Esophagus muscularis mucosa (tissue), 4 donors: ENCODE measurements around the gene MARCKS. TPM values are rescaled to one million over a fixed set of nuclear protein-coding genes. Genes with fewer than 3 reads are reported as not detected.

Source experiments
- DNase-seq: peaks from one replicate; pipeline ENCODE4 v3.0.0-alpha.2; 2017; ENCODE audit errors: extremely low spot score
- H3K27ac ChIP-seq, 4 donors: fragments of 200-600 bp; sonication (generic); replicated peaks in 1 of 4; 1 replicate in 3 of 4; 2 replicates in 1 of 4; pipeline ENCODE4 v1.5.1; 2016 to 2019; ENCODE audit warnings: mild to moderate bottlenecking in 1 of 4
- H3K27me3 ChIP-seq, 4 donors: fragments of 200-600 bp; sonication (generic); one replicate each; pipeline versions ENCODE4 v1.5.1 to v1.6.0; 2016 to 2019
- H3K36me3 ChIP-seq, 4 donors: fragments of 200-600 bp; sonication (generic); one replicate each; pipeline ENCODE4 v1.5.1; 2016 to 2019
- H3K4me1 ChIP-seq, 4 donors: fragments of 200-600 bp; sonication (generic); one replicate each; pipeline ENCODE4 v1.5.1; 2016 to 2019
- H3K4me3 ChIP-seq, 4 donors: fragments of 200-600 bp; sonication (generic); 1 replicate in 2 of 4; 2 replicates in 2 of 4; pipeline ENCODE4 v1.5.1; 2016 to 2019; ENCODE audit warnings: mild to moderate bottlenecking in 4 of 4, moderate library complexity in 1 of 4
- H3K9me3 ChIP-seq, 4 donors: fragments of 200-600 bp; sonication (generic); 1 replicate in 3 of 4; 2 replicates in 1 of 4; pipeline ENCODE4 v1.5.1; 2016 to 2019
- CTCF ChIP-seq, 3 experiments: fragments of 200-600 bp in 2 of 3; fragments of 450-650 bp in 1 of 3; sonication (generic) in 2 of 3; IDR thresholded peaks; one replicate each; pipeline ENCODE4 v1.5.1; 2017 to 2019; ENCODE audit warnings: antibody characterized with exemption in 3 of 3, mild to moderate bottlenecking in 2 of 3, moderate library complexity in 1 of 3
- EP300 ChIP-seq: sonication (generic); formaldehyde crosslinking; IDR thresholded peaks from one replicate; pipeline ENCODE4 v1.6.1; 2017; ENCODE audit warnings: antibody characterized with exemption
- POLR2A ChIP-seq: fragments of 450-650 bp; IDR thresholded peaks from one replicate; pipeline ENCODE4 v1.6.1; 2017; ENCODE audit warnings: antibody characterized with exemption, moderate library complexity, mild to moderate bottlenecking, low read depth
- POLR2AphosphoS5 ChIP-seq, 2 donors: sonication (generic); formaldehyde crosslinking; IDR thresholded peaks; one replicate each; pipeline ENCODE4 v1.6.1; 2017; ENCODE audit warnings: antibody characterized with exemption in 2 of 2
- WGBS: methylation state at CpG from one replicate; pipeline ENCODE4 v1.1.5; 2018; 5-methylcytosine and 5-hydroxymethylcytosine counted together
- intact Hi-C: fragments of 100-400 bp; cut with DNase I; formaldehyde crosslinking; loops from one replicate; pipeline ENCODE4 v1.15.1; 2023
- total RNA-seq, 4 donors: library from RNA; depleted of rRNA; stranded (reverse); fragments of >200 nt; gene quantifications; one replicate each; pipeline versions ENCODE4 v1.1.0 to v1.2.1, GENCODE V29; 2016

The MARCKS gene
- total RNA-seq, 4 donors from 2014 or later, result 19.2 to 32.7 (median 31.2) TPM

DNA sequence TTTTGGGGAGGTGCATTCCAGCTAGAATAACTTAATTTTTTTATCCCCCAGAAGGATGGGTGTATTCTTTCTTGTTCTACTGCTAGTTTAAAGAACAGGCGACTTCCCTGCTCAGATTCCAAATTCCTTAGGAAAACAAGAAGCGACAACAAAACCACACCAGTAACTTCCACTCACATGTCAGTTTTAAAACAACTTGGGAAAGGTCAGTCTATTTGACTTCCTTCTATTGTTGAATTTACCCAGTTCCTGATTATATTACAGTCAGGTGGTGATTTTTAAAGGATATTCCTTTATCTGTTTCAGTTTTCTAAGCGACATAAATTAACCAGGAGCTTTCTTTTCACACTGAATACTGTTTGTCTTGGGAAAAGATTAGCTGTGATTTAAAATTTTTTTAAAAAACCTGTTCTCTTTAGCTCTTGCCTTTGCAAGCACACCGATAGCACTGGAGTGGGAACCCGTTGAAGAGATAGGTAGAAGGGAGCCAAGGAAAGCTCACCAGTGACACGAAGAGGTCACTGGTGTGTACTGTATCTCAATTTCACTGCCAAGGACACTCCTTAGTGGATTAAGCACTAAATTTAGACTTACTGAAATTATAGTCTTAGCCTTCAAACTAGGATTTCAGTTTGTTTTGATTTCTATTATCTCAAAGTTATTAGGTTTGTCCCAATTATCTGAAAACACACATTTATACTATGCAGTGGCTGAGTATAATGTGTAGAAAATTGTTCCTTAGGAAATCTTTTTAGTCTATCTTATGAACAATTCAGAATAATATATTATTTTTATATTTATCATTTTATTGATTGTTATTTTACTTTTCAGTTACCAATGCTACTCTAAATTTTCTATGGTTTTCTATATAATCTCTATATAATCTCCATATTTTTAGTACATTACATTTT, 22.3 kb downstream of the MARCKS start:
- WGBS, result 23% methylated on average over 6 of the region's 6 CpGs
- intact Hi-C loops, result no loop called here
- Histone ChIP-seq H3K9me3 (no peaks in the 10 kb centered on the region), H3K4me1 (peaks cover 0 to 10% (median 4%) of the 10 kb centered on the region in 4 donors), H3K27ac (peak overlapping the region in 2 of 4 donors; percentile 6 to 8), H3K27me3 (no peaks in the 10 kb centered on the region), H3K4me3 (peak overlapping the region in 3 of 4 donors; percentile 3 to 25 (median 12)), H3K36me3 (no peaks in the 10 kb centered on the region)
- DNase-seq, result no peak
- TF ChIP-seq CTCF (IDR thresholded peaks at IDR 0.05), result peak; percentile 54 to 71 (median 63)
- peak in 1 of 2 donors; percentile 43 for TF ChIP-seq POLR2AphosphoS5 (IDR thresholded peaks at IDR 0.05)
- TF ChIP-seq EP300, result no peak

- no peaks in the 10 kb centered on the region for H3K9me3 ChIP-seq
- no peaks in the 10 kb centered on the region for H3K36me3 ChIP-seq
- no peaks in the 10 kb centered on the region for H3K27me3 ChIP-seq
- intact Hi-C loops, result no loop called here
- no peak overlapping the region for H3K4me3 ChIP-seq
- H3K27ac ChIP-seq, result no peak overlapping the region
- DNase-seq, result no peak
- peaks cover 0 to 10% (median 4%) of the 10 kb centered on the region in 4 donors for H3K4me1 ChIP-seq
- 47% methylated on average over 2 of the region's 2 CpGs for WGBS
- TF ChIP-seq EP300 (no peak), POLR2A (no peak), CTCF (IDR thresholded peaks at IDR 0.05) (no peak), POLR2AphosphoS5 (IDR thresholded peaks at IDR 0.05) (no peak)
These were observed 24.4 kb downstream of the MARCKS start for GRCh38 chr6:113881478-113881980.

DNA sequence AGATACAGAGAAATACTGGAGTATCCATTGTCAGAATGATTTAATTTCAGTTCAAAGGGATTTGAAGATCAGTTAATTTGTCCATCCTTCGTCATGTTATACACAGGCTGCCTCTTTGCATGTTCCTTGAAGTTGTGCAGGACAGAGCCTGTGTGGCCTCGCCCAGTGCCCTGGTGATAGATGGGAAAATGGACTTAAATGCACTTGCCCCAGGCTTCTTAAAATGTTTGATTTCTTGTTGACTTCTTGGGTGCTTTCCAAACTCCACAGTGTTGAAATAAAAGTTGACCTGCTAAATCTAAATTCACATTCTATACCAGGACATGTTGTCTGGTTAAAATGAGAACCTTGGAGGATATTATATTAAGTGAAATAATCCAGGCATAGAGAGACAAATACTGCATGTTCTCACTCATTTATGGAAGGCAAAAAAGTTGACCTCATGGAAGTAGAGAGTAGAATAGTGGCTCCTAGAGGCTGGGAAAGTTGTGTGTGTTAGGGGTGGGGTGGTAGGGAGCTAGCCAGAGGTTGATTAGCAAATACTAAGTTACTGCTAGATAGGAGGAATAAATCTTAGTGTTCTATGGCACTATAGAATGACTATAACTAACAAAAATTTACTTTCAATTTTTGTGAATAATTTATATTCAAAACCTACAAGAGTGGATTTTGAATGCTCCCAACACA, 25.3 kb downstream of the MARCKS start:
- no peak for DNase-seq
- Histone ChIP-seq H3K4me3 (no peak overlapping the region), H3K9me3 (no peaks in the 10 kb centered on the region), H3K36me3 (no peaks in the 10 kb centered on the region), H3K4me1 (peaks cover 0 to 10% (median 4%) of the 10 kb centered on the region in 4 donors), H3K27me3 (no peaks in the 10 kb centered on the region), H3K27ac (no peak overlapping the region)
- TF ChIP-seq POLR2A, result no peak
- no peak for TF ChIP-seq POLR2AphosphoS5 (IDR thresholded peaks at IDR 0.05)
- no peak for TF ChIP-seq CTCF (IDR thresholded peaks at IDR 0.05)
- TF ChIP-seq EP300, result no peak
- 76% methylated on average over 2 of the region's 2 CpGs for WGBS
- intact Hi-C loops, result no loop called here

DNA sequence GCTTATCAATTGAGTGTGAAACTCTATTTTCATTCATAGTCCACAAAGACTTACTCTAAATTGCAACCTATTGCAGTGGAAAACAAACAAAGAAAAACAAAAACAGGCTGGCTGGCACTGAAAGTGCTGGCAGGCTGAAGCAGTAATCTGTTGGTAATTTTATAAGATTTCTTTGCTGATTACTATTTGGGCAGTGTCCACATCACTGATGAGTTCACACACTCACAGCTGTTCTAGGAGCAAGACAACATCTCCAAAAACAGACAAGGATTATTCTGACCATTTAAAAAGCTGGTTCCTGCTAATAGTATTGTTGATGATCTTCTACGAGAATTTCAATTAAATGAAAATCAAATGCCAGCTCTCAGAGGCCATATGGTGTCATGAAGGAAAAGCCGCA, 26.9 kb downstream of the MARCKS start:
- Histone ChIP-seq H3K9me3 (no peaks in the 10 kb centered on the region), H3K4me3 (no peak overlapping the region), H3K4me1 (peaks cover 0 to 8% (median 4%) of the 10 kb centered on the region in 4 donors), H3K36me3 (no peaks in the 10 kb centered on the region), H3K27ac (no peak overlapping the region), H3K27me3 (no peaks in the 10 kb centered on the region)
- DNase-seq, result no peak
- 76% methylated on average over 2 of the region's 2 CpGs for WGBS
- intact Hi-C loops, result no loop called here
- TF ChIP-seq CTCF (IDR thresholded peaks at IDR 0.05), result no peak
- TF ChIP-seq POLR2AphosphoS5 (IDR thresholded peaks at IDR 0.05), result no peak
- TF ChIP-seq POLR2A, result no peak
- TF ChIP-seq EP300, result no peak
